SK-N-SH treated with all-trans-retinoic acid at 6 μM for 48 hours (cell line): Measurements from ENCODE around the gene ST3GAL4.

Experiments
- ATAC-seq: fragments of 200-7000 bp; cut with Tn5 transposase; 3 replicates; pipeline ENCODE4 v1.9.1; 2020; ENCODE audit warnings: mild to moderate bottlenecking, moderate library complexity
- BACH2 ChIP-seq: fragments of 250-450 bp; sonication (Bioruptor Pico); IDR thresholded peaks from 2 replicates; pipeline ENCODE4 v1.9.0; 2021; ENCODE audit warnings: mild to moderate bottlenecking, borderline replicate concordance
- CSDC2 ChIP-seq: fragments of 250-450 bp; sonication (Bioruptor Pico); IDR thresholded peaks from 2 replicates; pipeline ENCODE4 v1.5.0; 2020; ENCODE audit warnings: mild to moderate bottlenecking, moderate library complexity
- ESRRG ChIP-seq: fragments of 250-450 bp; sonication (Bioruptor Pico); IDR thresholded peaks from 2 replicates; pipeline ENCODE4 v1.6.1; 2021; ENCODE audit warnings: mild to moderate bottlenecking
- GLIS3 ChIP-seq: fragments of 250-450 bp; sonication (Bioruptor Pico); IDR thresholded peaks from 2 replicates; pipeline ENCODE4 v1.5.0; 2020; ENCODE audit warnings: mild to moderate bottlenecking, moderate library complexity
- ISL1 ChIP-seq: fragments of 250-450 bp; sonication (Bioruptor Pico); IDR thresholded peaks from 2 replicates; pipeline ENCODE4 v2.1.2; 2022; ENCODE audit warnings: mild to moderate bottlenecking, moderate library complexity
- OSR1 ChIP-seq: fragments of 250-450 bp; sonication (Bioruptor Pico); IDR thresholded peaks from 2 replicates; pipeline ENCODE4 v1.8.0; 2022; ENCODE audit warnings: moderate library complexity, mild to moderate bottlenecking, inconsistent platforms
- RARB ChIP-seq: fragments of 250-450 bp; sonication (Bioruptor Pico); IDR thresholded peaks from 2 replicates; pipeline ENCODE4 v1.8.0; 2021; ENCODE audit warnings: mild to moderate bottlenecking, moderate library complexity
- SNAI2 ChIP-seq: fragments of 250-450 bp; sonication (Bioruptor Pico); IDR thresholded peaks from 2 replicates; pipeline ENCODE4 v1.5.0; 2020; ENCODE audit warnings: mild to moderate bottlenecking, moderate library complexity
- TCF4 ChIP-seq: fragments of 250-450 bp; sonication (Bioruptor Pico); IDR thresholded peaks from 2 replicates; pipeline ENCODE4 v1.8.0; 2021; ENCODE audit warnings: mild to moderate bottlenecking, moderate library complexity, borderline replicate concordance
- ZFP30 ChIP-seq: fragments of 450-650 bp; formaldehyde crosslinking; IDR thresholded peaks from 2 replicates; pipeline ENCODE4 v1.5.0; 2022; ENCODE audit warnings: mild to moderate bottlenecking, moderate library complexity
- ZNF565 ChIP-seq: fragments of 450-650 bp; formaldehyde crosslinking; conservative IDR thresholded peaks from 2 replicates; pipeline ENCODE4 v1.5.0; 2020; ENCODE audit warnings: low read depth, mild to moderate bottlenecking, moderate library complexity
- ZNF70 ChIP-seq: fragments of 450-650 bp; formaldehyde crosslinking; IDR thresholded peaks from 2 replicates; pipeline ENCODE4 v1.5.0; 2020; ENCODE audit warnings: mild to moderate bottlenecking, moderate library complexity
- ZNF8 ChIP-seq: fragments of 450-650 bp; formaldehyde crosslinking; IDR thresholded peaks from 2 replicates; pipeline ENCODE4 v1.5.0; 2020; ENCODE audit warnings: mild to moderate bottlenecking, moderate library complexity
- TF ChIP-seq, protein P1 (sequence below): fragments of 250-450 bp; sonication (Bioruptor Pico); IDR thresholded peaks from 2 replicates; pipeline ENCODE4 v1.5.1; 2020; ENCODE audit warnings: low read depth, mild to moderate bottlenecking, moderate library complexity
- TF ChIP-seq, protein P2 (sequence below): fragments of 250-450 bp; sonication (Bioruptor Pico); IDR thresholded peaks from 2 replicates; pipeline ENCODE4 v1.5.0; 2020; ENCODE audit warnings: mild to moderate bottlenecking, moderate library complexity
- TF ChIP-seq, protein P3 (sequence below): fragments of 250-450 bp; sonication (Bioruptor Pico); IDR thresholded peaks from 2 replicates; pipeline ENCODE4 v1.8.0; 2020; ENCODE audit warnings: mild to moderate bottlenecking, moderate library complexity, borderline replicate concordance
- TF ChIP-seq, protein P4 (sequence below): fragments of 250-450 bp; sonication (Bioruptor Pico); IDR thresholded peaks from 2 replicates; pipeline ENCODE4 v1.5.1; 2021; ENCODE audit warnings: mild to moderate bottlenecking, moderate library complexity
- TF ChIP-seq, protein P5 (sequence below): fragments of 250-450 bp; sonication (Bioruptor Pico); IDR thresholded peaks from 2 replicates; pipeline ENCODE4 v1.8.0; 2021; ENCODE audit warnings: low read depth, mild to moderate bottlenecking, moderate library complexity, borderline replicate concordance

The ST3GAL4 gene

DNA sequence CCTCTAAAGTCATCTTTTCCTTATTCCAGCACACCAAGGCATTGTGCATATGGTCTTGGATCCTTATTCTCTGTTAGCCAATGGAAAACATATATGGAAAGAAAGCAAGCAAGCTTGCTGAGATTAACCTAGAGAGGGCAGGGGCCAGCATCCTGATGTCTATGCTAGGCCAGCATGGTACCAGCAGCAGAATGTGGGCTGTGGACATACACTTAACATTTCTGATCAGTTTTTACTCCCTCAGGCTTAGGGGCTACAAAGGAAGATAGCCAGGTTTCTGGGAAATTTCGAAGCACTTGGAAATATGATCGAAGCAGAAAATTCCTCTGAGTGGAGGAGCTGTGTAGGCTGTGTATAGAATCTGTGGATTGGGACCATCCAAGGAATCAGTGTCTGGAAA is 67.0 kb downstream of the ST3GAL4 start:
- TF ChIP-seq, protein P1, sequence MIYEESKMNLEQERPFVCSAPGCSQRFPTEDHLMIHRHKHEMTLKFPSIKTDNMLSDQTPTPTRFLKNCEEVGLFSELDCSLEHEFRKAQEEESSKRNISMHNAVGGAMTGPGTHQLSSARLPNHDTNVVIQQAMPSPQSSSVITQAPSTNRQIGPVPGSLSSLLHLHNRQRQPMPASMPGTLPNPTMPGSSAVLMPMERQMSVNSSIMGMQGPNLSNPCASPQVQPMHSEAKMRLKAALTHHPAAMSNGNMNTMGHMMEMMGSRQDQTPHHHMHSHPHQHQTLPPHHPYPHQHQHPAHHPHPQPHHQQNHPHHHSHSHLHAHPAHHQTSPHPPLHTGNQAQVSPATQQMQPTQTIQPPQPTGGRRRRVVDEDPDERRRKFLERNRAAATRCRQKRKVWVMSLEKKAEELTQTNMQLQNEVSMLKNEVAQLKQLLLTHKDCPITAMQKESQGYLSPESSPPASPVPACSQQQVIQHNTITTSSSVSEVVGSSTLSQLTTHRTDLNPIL (CRISPR knock-in tag), result no peak
- no peak for ATAC-seq

DNA sequence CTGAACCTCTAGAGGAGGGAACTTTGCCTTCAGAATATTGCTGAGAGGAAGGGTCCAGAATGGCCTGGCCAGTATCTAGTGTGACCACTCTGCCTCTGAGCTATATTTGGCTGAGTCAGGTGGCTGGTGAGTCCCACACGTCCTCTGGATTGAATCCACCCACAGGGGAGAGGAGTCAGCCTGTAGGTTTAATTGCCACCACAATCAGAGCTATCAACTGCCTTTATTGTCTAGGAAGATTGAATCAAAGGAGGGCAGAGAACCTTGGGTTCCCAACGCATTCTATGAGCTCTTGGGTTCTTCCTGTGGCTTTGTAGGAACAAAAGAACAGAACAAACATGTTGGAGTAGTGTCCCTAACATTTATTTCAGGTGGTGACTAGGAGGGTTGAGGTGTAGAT is 67.7 kb downstream of the ST3GAL4 start:
- ATAC-seq, result no peak
- TF ChIP-seq SNAI2 (no peak), ZNF565 (CRISPR knock-in tag) (no peak), ZNF70 (CRISPR knock-in tag) (no peak)
- TF ChIP-seq, protein P2, sequence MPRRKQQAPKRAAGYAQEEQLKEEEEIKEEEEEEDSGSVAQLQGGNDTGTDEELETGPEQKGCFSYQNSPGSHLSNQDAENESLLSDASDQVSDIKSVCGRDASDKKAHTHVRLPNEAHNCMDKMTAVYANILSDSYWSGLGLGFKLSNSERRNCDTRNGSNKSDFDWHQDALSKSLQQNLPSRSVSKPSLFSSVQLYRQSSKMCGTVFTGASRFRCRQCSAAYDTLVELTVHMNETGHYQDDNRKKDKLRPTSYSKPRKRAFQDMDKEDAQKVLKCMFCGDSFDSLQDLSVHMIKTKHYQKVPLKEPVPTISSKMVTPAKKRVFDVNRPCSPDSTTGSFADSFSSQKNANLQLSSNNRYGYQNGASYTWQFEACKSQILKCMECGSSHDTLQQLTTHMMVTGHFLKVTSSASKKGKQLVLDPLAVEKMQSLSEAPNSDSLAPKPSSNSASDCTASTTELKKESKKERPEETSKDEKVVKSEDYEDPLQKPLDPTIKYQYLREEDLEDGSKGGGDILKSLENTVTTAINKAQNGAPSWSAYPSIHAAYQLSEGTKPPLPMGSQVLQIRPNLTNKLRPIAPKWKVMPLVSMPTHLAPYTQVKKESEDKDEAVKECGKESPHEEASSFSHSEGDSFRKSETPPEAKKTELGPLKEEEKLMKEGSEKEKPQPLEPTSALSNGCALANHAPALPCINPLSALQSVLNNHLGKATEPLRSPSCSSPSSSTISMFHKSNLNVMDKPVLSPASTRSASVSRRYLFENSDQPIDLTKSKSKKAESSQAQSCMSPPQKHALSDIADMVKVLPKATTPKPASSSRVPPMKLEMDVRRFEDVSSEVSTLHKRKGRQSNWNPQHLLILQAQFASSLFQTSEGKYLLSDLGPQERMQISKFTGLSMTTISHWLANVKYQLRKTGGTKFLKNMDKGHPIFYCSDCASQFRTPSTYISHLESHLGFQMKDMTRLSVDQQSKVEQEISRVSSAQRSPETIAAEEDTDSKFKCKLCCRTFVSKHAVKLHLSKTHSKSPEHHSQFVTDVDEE (CRISPR knock-in tag), result no peak
- TF ChIP-seq, protein P3, sequence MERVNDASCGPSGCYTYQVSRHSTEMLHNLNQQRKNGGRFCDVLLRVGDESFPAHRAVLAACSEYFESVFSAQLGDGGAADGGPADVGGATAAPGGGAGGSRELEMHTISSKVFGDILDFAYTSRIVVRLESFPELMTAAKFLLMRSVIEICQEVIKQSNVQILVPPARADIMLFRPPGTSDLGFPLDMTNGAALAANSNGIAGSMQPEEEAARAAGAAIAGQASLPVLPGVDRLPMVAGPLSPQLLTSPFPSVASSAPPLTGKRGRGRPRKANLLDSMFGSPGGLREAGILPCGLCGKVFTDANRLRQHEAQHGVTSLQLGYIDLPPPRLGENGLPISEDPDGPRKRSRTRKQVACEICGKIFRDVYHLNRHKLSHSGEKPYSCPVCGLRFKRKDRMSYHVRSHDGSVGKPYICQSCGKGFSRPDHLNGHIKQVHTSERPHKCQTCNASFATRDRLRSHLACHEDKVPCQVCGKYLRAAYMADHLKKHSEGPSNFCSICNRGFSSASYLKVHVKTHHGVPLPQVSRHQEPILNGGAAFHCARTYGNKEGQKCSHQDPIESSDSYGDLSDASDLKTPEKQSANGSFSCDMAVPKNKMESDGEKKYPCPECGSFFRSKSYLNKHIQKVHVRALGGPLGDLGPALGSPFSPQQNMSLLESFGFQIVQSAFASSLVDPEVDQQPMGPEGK (CRISPR knock-in tag), result no peak

DNA sequence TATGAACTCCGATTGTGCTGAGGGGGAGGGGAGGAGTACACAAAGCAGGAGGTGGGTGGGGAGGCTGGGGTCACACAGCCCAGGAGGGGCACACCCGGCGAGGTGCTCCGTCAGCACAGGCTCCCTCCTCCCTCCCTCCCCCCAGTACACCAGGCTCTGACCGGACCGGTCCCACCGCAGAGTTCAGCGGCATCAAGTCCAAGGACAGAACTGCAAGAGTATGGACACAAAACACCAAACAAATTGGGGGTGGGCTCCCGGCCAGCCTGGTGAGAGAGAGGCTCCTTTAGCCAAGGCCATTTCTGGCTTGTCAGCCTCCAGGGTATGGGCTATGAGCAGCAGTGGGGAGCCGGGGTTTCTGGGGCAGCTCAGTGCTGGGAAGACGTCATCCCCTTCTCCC is 68.3 kb downstream of the ST3GAL4 start:
- no peak for TF ChIP-seq TCF4 (CRISPR knock-in tag)
- no peak for TF ChIP-seq ESRRG
- TF ChIP-seq, all 23 proteins: peak for 0
- no peak for ATAC-seq

DNA sequence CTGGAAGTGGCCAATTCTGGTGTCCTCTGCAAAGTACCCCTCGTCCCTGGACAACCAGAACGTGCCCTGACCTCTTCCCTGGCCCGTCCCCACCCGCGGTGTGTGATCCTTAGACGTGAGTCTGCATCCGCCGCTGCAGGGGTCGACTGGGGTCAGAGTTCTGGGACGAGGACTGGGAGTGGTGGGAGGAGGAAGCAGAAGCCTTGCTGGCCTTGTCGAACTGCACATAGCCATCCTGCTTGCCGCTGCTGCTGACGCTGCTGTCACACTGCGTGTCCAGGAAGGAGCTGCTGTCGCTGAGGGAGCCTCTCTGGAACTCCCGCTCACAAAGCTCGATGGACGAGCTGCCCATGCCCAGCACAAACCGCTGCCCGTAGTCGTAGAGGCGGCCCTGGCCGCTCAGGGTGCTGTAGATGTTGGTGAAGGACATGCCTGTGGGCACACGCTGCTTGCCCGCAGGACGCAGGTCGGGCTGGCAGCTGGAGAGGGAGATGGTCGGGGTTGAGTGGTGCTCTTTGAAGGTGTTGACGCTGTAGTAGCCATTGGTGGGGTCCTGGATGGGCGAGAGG is 69.1 kb downstream of the ST3GAL4 start:
- TF ChIP-seq ZFP30 (CRISPR knock-in tag), result no peak
- TF ChIP-seq SNAI2, result no peak
- TF ChIP-seq, protein P3 (CRISPR knock-in tag), result no peak
- no peak for TF ChIP-seq BACH2 (CRISPR knock-in tag)
- TF ChIP-seq CSDC2 (CRISPR knock-in tag), result no peak
- TF ChIP-seq ISL1 (CRISPR knock-in tag), result no peak
- no peak for TF ChIP-seq ESRRG
- no peak for TF ChIP-seq OSR1 (CRISPR knock-in tag)
- no peak for TF ChIP-seq ZNF8 (CRISPR knock-in tag)
- TF ChIP-seq, all 23 proteins: peak for 0
- no peak for ATAC-seq

DNA sequence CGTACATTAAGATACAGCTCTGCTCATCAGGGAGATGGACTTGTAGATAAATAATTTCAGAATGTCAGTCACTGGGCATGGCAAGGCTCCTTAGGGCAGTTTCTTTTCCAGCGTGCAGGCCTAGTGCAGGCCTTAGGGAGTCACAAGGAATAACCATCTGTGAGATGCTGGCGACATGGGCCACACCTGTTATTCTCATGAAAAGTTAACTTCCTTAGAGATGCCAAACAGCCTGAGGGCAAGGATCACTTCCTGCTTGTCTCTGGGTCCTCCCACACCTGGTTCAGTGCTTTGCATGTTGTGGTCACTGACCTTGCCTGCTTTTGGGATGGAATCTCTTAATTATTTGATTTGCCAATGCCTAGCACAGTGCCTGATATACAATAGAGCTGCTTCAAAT is 70.6 kb downstream of the ST3GAL4 start:
- TF ChIP-seq RARB (CRISPR knock-in tag), result no peak
- no peak for ATAC-seq

DNA sequence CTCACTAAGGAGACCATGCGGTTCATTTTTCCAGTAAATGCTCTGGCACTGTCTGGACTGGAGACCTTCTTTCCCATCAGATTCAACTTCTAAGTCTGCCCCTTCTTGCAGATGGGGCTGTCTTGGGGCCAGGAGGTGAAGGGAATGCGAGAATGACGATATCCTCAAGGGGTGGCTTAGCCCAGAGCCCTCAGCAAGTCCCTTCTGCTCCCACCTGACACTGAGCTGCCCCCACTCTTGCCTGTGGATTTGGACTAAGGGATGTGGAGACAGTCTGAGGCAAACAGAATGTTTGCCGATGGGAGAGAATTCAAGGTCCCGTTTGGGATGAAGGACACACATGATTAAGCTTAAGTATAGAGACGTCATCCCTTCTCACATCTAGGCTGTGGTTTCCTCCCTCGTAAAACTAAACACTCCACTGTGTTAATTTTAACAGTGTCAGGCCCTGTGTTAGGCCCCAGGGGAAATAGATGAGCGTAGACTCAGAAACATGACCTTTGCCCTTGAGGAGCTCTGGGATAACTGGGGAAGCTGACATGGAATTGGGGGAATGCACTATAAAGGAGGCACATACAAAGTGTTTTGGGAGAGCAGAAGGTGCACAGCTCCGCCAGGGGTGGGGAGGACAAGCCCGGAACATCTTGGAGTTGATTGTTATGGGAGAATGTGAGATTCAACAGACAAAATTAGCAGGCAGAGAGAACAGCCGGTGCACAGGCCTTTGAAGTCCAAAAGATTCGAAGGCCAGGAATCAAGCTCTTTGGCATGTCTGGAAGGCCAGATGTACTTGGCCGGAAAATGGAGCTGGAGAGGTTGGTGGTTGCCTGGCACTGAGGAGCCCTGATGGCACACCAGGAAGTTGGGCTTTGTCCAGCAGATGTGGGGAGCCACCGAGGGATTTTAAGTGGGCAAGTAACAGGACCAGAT is 71.6 kb downstream of the ST3GAL4 start:
- ATAC-seq, result no peak
- TF ChIP-seq RARB (CRISPR knock-in tag) (no peak), ESRRG (no peak), GLIS3 (CRISPR knock-in tag) (no peak), BACH2 (CRISPR knock-in tag) (no peak), ZFP30 (CRISPR knock-in tag) (no peak)
- TF ChIP-seq, protein P4, sequence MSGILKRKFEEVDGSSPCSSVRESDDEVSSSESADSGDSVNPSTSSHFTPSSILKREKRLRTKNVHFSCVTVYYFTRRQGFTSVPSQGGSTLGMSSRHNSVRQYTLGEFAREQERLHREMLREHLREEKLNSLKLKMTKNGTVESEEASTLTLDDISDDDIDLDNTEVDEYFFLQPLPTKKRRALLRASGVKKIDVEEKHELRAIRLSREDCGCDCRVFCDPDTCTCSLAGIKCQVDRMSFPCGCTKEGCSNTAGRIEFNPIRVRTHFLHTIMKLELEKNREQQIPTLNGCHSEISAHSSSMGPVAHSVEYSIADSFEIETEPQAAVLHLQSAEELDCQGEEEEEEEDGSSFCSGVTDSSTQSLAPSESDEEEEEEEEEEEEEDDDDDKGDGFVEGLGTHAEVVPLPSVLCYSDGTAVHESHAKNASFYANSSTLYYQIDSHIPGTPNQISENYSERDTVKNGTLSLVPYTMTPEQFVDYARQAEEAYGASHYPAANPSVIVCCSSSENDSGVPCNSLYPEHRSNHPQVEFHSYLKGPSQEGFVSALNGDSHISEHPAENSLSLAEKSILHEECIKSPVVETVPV, result no peak
- TF ChIP-seq, protein P5, sequence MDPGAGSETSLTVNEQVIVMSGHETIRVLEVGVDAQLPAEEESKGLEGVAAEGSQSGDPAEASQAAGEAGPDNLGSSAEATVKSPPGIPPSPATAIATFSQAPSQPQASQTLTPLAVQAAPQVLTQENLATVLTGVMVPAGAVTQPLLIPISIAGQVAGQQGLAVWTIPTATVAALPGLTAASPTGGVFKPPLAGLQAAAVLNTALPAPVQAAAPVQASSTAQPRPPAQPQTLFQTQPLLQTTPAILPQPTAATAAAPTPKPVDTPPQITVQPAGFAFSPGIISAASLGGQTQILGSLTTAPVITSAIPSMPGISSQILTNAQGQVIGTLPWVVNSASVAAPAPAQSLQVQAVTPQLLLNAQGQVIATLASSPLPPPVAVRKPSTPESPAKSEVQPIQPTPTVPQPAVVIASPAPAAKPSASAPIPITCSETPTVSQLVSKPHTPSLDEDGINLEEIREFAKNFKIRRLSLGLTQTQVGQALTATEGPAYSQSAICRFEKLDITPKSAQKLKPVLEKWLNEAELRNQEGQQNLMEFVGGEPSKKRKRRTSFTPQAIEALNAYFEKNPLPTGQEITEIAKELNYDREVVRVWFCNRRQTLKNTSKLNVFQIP (CRISPR knock-in tag), result no peak
